BE2C (cell line): ENCODE data around the gene KIAA1958.

Source experiments
- DNase-seq: peaks from one replicate; pipeline ENCODE4 v3.0.0-alpha.2; 2020
- H3K27me3 ChIP-seq: fragments of 250-450 bp; sonication (Bioruptor Pico); 2 replicates; pipeline ENCODE4 v1.5.1; 2020; ENCODE audit warnings: mild to moderate bottlenecking
- H3K36me3 ChIP-seq: fragments of 250-450 bp; sonication (Bioruptor Pico); 2 replicates; pipeline ENCODE4 v1.5.1; 2020; ENCODE audit warnings: mild to moderate bottlenecking
- H3K4me1 ChIP-seq: fragments of 250-450 bp; sonication (Bioruptor Pico); 2 replicates; pipeline ENCODE4 v1.5.1; 2020
- H3K4me3 ChIP-seq: 2 replicates; pipeline ENCODE4 v1.5.1; 2011; ENCODE audit warnings: low read depth, low read length
- H3K9me3 ChIP-seq: fragments of 250-450 bp; sonication (Bioruptor Pico); 2 replicates; pipeline ENCODE4 v1.5.1; 2020
- TF ChIP-seq, protein P1 (sequence below): IDR thresholded peaks from 2 replicates; pipeline ENCODE4 v1.5.1; 2012; ENCODE audit warnings: mild to moderate bottlenecking, low read depth, low read length

Gene KIAA1958

DNA sequence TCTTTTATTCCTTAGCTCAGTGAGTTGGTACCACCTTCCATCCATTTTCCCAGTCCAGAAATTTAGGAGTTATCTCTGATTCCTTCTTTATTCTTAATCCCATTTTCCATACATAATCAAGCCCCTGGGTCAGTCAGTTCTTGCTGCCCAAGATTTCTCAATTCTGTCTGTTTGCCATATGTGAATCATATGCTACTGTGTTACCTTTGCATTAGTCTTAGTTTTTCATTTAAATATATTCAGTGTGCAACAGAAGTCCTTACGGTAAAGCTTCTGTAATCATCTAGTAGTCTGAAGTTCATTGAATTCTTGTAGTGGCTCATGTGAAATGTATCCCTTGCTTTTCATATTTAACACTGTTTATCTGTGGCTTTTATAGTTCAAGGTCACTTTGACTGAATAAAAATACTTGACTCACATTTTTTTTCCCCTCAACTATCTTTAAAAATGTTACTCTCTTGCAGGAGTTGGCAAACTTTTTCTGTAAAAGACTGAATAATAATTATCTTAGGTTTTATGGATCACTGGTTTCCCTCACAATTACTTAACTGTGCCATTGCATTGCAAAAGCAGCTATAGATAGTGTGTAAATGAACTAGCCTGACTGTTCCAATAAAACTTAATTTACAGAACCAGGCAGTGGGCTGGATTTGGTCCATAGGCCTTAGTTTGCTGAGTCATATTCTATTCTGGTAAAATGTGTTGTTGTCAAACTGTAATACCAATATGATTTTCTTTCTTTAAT lies 6.9 kb downstream of the KIAA1958 start:
- peaks cover 11% of the 10 kb centered on the region; the same call in 1 of the 2 replicates for H3K36me3 ChIP-seq
- peaks cover 5% of the 10 kb centered on the region for H3K4me1 ChIP-seq
- TF ChIP-seq, protein P1, sequence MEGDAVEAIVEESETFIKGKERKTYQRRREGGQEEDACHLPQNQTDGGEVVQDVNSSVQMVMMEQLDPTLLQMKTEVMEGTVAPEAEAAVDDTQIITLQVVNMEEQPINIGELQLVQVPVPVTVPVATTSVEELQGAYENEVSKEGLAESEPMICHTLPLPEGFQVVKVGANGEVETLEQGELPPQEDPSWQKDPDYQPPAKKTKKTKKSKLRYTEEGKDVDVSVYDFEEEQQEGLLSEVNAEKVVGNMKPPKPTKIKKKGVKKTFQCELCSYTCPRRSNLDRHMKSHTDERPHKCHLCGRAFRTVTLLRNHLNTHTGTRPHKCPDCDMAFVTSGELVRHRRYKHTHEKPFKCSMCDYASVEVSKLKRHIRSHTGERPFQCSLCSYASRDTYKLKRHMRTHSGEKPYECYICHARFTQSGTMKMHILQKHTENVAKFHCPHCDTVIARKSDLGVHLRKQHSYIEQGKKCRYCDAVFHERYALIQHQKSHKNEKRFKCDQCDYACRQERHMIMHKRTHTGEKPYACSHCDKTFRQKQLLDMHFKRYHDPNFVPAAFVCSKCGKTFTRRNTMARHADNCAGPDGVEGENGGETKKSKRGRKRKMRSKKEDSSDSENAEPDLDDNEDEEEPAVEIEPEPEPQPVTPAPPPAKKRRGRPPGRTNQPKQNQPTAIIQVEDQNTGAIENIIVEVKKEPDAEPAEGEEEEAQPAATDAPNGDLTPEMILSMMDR: no peak
- no peaks in the 10 kb centered on the region for H3K27me3 ChIP-seq
- no peak for DNase-seq
- H3K4me3 ChIP-seq: no peak overlapping the region
- H3K9me3 ChIP-seq: peaks cover 7% of the 10 kb centered on the region

DNA sequence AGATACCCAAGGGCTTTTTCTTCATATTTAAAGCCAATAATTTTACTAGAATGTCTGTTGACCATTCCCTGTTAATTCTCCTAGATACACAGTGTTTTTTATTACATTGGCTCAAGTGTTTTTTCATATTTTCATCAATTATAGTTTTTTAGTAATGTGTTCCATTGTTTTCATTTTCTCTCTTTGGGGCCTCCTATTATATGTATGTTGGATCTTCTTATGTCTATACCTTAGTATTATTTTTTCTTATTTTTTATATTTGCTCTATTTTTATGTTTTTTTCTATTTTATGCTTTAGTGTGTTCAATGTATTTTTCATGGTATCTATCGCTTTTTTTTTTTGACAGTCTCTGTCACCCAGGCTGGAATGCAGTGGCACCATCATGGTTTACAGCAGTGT lies 7.5 kb downstream of the KIAA1958 start:
- no peak for DNase-seq
- H3K36me3 ChIP-seq: peaks cover 11% of the 10 kb centered on the region; the same call in 1 of the 2 replicates
- peaks cover 5% of the 10 kb centered on the region for H3K4me1 ChIP-seq
- peaks cover 7% of the 10 kb centered on the region for H3K9me3 ChIP-seq
- no peak overlapping the region for H3K4me3 ChIP-seq
- H3K27me3 ChIP-seq: no peaks in the 10 kb centered on the region
- TF ChIP-seq, protein P1: no peak

DNA sequence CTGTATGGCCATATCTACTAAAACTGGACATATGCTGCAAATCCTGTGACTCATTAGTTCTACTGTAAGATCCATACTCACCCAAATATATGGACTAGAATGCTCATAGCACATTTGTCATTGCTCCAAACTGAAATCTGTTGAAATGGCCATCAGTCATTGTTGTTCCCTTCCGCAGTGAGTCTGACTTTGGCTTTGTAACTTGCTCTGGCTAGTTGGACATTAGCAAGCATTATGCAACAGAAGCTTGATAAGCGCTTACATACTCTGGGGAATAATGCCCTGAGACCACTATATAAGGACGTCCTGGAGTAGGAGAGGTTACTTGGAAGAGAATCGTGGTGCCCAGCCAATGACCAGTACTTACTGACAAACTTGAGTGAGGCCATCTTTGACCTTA lies 9.0 kb downstream of the KIAA1958 start:
- no peak for DNase-seq
- H3K4me1 ChIP-seq: peaks cover 5% of the 10 kb centered on the region
- no peak overlapping the region for H3K4me3 ChIP-seq
- H3K27me3 ChIP-seq: no peaks in the 10 kb centered on the region
- H3K36me3 ChIP-seq: peaks cover 11% of the 10 kb centered on the region; the same call in 1 of the 2 replicates
- TF ChIP-seq, protein P1: no peak
- peaks cover 7% of the 10 kb centered on the region for H3K9me3 ChIP-seq

DNA sequence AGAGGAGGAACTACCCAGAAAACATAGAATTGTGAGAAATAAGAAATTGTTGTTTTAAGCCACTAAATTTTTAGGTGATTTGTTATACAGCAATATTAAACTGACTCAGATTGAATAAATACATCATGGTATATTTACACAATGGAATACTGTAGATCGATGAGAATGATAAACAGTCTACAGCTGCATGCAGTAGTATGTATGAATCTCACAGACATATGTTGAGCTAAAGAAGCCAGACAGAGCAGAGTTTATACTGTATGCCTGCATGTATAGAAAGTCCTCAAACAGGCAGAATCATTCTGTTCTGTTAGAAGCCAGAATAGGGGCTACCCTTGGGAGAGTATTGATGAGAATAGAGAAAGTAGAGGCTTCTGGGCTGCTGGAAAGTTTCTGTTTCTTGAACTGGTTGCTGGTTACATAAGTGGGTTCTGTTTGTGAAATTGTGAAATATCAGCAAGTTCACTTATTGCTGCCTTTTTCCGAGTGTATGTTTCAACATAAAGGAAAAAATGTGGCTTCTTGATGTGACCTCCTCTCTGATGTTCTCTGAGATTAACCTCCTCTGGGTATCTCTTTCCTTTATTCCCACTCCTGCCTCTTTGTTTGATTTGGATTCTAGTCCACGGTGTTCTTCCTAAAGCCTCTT lies 9.6 kb downstream of the KIAA1958 start:
- DNase-seq: no peak
- TF ChIP-seq, protein P1: no peak
- no peak overlapping the region for H3K4me3 ChIP-seq
- no peaks in the 10 kb centered on the region for H3K27me3 ChIP-seq
- H3K9me3 ChIP-seq: peaks cover 7% of the 10 kb centered on the region
- H3K36me3 ChIP-seq: peaks cover 11% of the 10 kb centered on the region; the same call in 1 of the 2 replicates
- peaks cover 5% of the 10 kb centered on the region for H3K4me1 ChIP-seq

DNA sequence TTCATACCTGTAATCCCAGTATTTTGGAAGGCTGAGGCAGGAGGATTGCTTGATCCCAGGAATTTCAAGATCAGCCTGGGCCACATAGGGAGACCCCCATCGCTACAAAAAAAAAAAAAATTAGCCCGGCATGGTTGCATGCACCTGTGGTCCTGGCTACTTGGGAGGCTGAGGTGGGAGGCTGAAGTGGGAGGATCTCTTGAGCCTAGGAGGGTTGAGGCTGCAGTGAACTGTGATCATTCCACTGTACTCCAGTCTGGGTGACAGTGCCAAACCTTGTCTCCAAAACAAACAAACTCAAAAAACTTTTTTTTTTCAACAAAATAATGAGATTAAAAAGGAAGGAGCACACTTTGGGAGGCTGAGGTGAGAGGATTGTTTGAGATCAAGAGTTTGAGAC lies 14.2 kb downstream of the KIAA1958 start:
- Histone ChIP-seq H3K4me1 (peaks cover 1% of the 10 kb centered on the region), H3K27me3 (no peaks in the 10 kb centered on the region), H3K4me3 (no peak overlapping the region), H3K36me3 (no peaks in the 10 kb centered on the region), H3K9me3 (no peaks in the 10 kb centered on the region)
- DNase-seq: no peak
- TF ChIP-seq, protein P1: no peak

DNA sequence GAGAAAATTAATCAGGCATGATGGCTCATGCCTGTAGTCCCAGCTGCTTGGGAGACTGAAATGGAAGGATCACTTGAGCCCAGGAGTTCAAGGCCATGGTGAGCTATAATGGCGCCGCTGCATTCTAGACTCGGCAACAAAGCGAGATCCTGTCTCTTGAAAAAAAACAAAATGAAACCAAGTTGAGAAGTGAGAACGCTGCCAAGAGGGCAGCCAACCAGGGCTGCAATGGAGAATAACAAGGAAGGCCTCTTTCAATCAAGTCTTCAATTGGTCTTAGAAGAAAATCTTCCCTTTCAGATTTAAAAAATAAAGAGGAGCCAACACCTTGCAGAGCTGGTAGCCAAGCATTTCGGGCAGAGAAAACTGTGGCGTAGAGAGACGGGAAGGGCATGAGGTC lies 14.7 kb downstream of the KIAA1958 start:
- no peak for DNase-seq
- Histone ChIP-seq H3K4me1 (no peaks in the 10 kb centered on the region; the same call in 1 of the 2 replicates), H3K9me3 (no peaks in the 10 kb centered on the region), H3K4me3 (no peak overlapping the region), H3K27me3 (no peaks in the 10 kb centered on the region), H3K36me3 (no peaks in the 10 kb centered on the region)
- TF ChIP-seq, protein P1: no peak
